A673 (cell line): ENCODE measurements around the gene SGO2. TPM values are rescaled to one million over a fixed set of nuclear protein-coding genes. Genes with fewer than 3 reads are reported as not detected.
"Not testable (repeated sequence)": the region's sequence is repeated elsewhere in the genome, so short reads cannot be mapped to it uniquely, and the experiment has no call there.

Experiments used
- BruUV-seq: library from RNA; stranded (reverse); fragments of 400-500 nt; replicated peaks from 2 replicates; lab custom pipeline; 2021; lab: Mats Ljungman, UMichigan
- CTCF ChIA-PET: fragments of 300-600 bp; sonication (Branson Sonifier 250); formaldehyde crosslinking; loops from one replicate; lab custom pipeline; 2022; ENCODE audit warnings: antibody characterized with exemption; lab: Charles Lee
- POLR2A ChIA-PET: fragments of 300-600 bp; sonication (Branson Sonifier 250); formaldehyde crosslinking; loops from one replicate; lab custom pipeline; 2022; ENCODE audit warnings: antibody characterized with exemption; ENCODE audit not compliant: low non-redundant PET; lab: Charles Lee
- DNase-seq: peaks from one replicate; pipeline ENCODE4 v3.0.0-alpha.2; 2015; ENCODE audit warnings: low spot score
- H3K27ac ChIP-seq: fragments of 200-600 bp; sonication (generic); 2 replicates; pipeline ENCODE4 v1.5.1; 2016; ENCODE audit warnings: mixed run types, low read depth, mild to moderate bottlenecking, mixed read lengths, antibody characterized with exemption, low read length; ENCODE audit not compliant: poor library complexity, severe bottlenecking
- H3K27me3 ChIP-seq: fragments of 200-600 bp; sonication (generic); replicated peaks from 2 replicates; pipeline ENCODE4 v1.6.1; 2017; ENCODE audit warnings: mixed run types, low read depth, mild to moderate bottlenecking, mixed read lengths, antibody characterized with exemption, low read length; ENCODE audit not compliant: insufficient read depth, poor library complexity
- H3K36me3 ChIP-seq: fragments of 200-600 bp; sonication (generic); 2 replicates; pipeline ENCODE4 v1.6.1; 2016; ENCODE audit warnings: mixed run types, mild to moderate bottlenecking, mixed read lengths, antibody characterized with exemption, low read length; ENCODE audit not compliant: insufficient read depth, poor library complexity, severe bottlenecking
- H3K4me1 ChIP-seq: fragments of 200-600 bp; sonication (generic); 2 replicates; pipeline ENCODE4 v1.6.1; 2017; ENCODE audit warnings: mixed run types, mild to moderate bottlenecking, mixed read lengths, antibody characterized with exemption, low read length; ENCODE audit not compliant: insufficient read depth, poor library complexity, severe bottlenecking
- H3K4me3 ChIP-seq: fragments of 200-600 bp; sonication (generic); 2 replicates; pipeline ENCODE4 v1.5.1; 2016; ENCODE audit warnings: low read depth, mixed run types, mild to moderate bottlenecking, mixed read lengths, low read length; ENCODE audit not compliant: poor library complexity, severe bottlenecking
- H3K9me3 ChIP-seq: fragments of 200-600 bp; sonication (generic); 2 replicates; pipeline ENCODE4 v1.6.1; 2016; ENCODE audit warnings: mixed run types, low read depth, mild to moderate bottlenecking, mixed read lengths, antibody characterized with exemption, low read length; ENCODE audit not compliant: poor library complexity, severe bottlenecking
- EZH2 ChIP-seq: fragments of 200-600 bp; sonication (generic); IDR thresholded peaks from 2 replicates; pipeline ENCODE4 v1.6.1; 2017; ENCODE audit warnings: borderline replicate concordance, low read depth, mild to moderate bottlenecking, mixed read lengths, antibody characterized with exemption, low read length; ENCODE audit not compliant: poor library complexity, severe bottlenecking
- intact Hi-C: fragments of 100-400 bp; cut with micrococcal nuclease; formaldehyde crosslinking; loops from one replicate; pipeline ENCODE4 v1.10.0; 2022; ENCODE audit not compliant: unreplicated experiment
- total RNA-seq: library from RNA; stranded (reverse); gene quantifications from 2 replicates; pipeline ENCODE4 v1.2.3, GENCODE V29; 2021
- TF ChIP-seq, protein P1 (sequence below): fragments of 300-800, 200-600 bp; sonication (generic); conservative IDR thresholded peaks from 2 replicates; pipeline ENCODE4 v1.5.1; 2017; ENCODE audit warnings: low read depth, mild to moderate bottlenecking, antibody characterized with exemption, low read length, moderate library complexity, mixed read lengths

Gene SGO2
- total RNA-seq, 1 experiment from 2014 or later, result 37.3 TPM

DNA sequence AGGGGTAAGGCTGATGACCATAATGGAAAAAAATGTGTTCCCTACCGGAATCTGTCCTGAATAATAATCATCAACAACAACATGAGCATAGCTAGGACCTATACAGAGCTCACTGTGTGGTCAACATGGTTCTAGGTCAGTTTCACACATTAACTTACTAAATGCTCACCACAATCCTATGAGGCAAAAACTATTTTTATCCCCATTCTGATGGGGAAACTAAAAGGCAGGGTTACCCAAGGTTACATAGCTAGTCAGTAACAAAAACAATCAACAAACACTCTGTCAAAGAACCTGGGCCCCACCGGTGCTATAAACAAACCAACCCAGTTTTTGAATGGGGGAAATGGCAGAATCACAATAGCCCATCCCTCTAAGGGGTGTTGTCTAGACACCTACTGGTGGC lies 100.0 kb downstream of the SGO2 start:
- no peak for DNase-seq
- Histone ChIP-seq H3K4me3 (no peak overlapping the region), H3K27ac (no peak overlapping the region), H3K9me3 (no peaks in the 10 kb centered on the region), H3K36me3 (no peaks in the 10 kb centered on the region), H3K4me1 (peaks cover 3% of the 10 kb centered on the region), H3K27me3 (no peaks in the 10 kb centered on the region)
- no peak for TF ChIP-seq EZH2
- TF ChIP-seq, protein P1, sequence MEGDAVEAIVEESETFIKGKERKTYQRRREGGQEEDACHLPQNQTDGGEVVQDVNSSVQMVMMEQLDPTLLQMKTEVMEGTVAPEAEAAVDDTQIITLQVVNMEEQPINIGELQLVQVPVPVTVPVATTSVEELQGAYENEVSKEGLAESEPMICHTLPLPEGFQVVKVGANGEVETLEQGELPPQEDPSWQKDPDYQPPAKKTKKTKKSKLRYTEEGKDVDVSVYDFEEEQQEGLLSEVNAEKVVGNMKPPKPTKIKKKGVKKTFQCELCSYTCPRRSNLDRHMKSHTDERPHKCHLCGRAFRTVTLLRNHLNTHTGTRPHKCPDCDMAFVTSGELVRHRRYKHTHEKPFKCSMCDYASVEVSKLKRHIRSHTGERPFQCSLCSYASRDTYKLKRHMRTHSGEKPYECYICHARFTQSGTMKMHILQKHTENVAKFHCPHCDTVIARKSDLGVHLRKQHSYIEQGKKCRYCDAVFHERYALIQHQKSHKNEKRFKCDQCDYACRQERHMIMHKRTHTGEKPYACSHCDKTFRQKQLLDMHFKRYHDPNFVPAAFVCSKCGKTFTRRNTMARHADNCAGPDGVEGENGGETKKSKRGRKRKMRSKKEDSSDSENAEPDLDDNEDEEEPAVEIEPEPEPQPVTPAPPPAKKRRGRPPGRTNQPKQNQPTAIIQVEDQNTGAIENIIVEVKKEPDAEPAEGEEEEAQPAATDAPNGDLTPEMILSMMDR, result no peak
- POLR2A ChIA-PET, result no interaction called here
- CTCF ChIA-PET, result no interaction called here
- intact Hi-C loops, result no loop called here
- no TSS peak for BruUV-seq

- Histone ChIP-seq H3K36me3 (no peaks in the 10 kb centered on the region), H3K27me3 (no peaks in the 10 kb centered on the region), H3K27ac (no peak overlapping the region), H3K4me1 (peaks cover 3% of the 10 kb centered on the region), H3K4me3 (no peak overlapping the region), H3K9me3 (no peaks in the 10 kb centered on the region)
- DNase-seq, result no peak
- ChIA-PET CTCF (no interaction called here), POLR2A (no interaction called here)
- TF ChIP-seq, protein P1, result no peak
- no peak for TF ChIP-seq EZH2
- BruUV-seq, result no TSS peak
- intact Hi-C loops, result no loop called here
Observed at GRCh38 chr2:200627110-200627770, 101.2 kb downstream of the SGO2 start.

- H3K27ac ChIP-seq, DNase-seq, H3K36me3 ChIP-seq, CTCF ChIA-PET, intact Hi-C loops, H3K9me3 ChIP-seq, H3K27me3 ChIP-seq, POLR2A ChIA-PET, H3K4me3 ChIP-seq, H3K4me1 ChIP-seq, BruUV-seq: not testable (repeated sequence)
Observed at GRCh38 chr2:200628461-200628860, 102.5 kb downstream of the SGO2 start.

GRCh38 chr2:200631287-200631686 lies 105.3 kb downstream of the SGO2 start:
- TF ChIP-seq, protein P1, result no peak
- TF ChIP-seq EZH2, result no peak
- Histone ChIP-seq H3K27me3 (no peaks in the 10 kb centered on the region), H3K4me3 (no peak overlapping the region), H3K4me1 (peaks cover 3% of the 10 kb centered on the region), H3K9me3 (no peaks in the 10 kb centered on the region), H3K36me3 (no peaks in the 10 kb centered on the region), H3K27ac (no peak overlapping the region)
- DNase-seq, result peak; percentile 33
- ChIA-PET CTCF (no interaction called here), POLR2A (no interaction called here)
- intact Hi-C loops, result loop anchor here (10.0 kb wide), 1 partner anchor 1186 kb away; no protein-coding TSS in a partner anchor
- no TSS peak for BruUV-seq
